Activated CD8-positive, alpha-beta T cell treated with anti-CD3 and anti-CD28 coated beads for 36 hours (primary cell): Measurements from ENCODE around the gene CD22. TPM values are rescaled to one million over a fixed set of nuclear protein-coding genes. Genes with fewer than 3 reads are reported as not detected.

Experiments
- ATAC-seq: fragments of 200-7000 bp; cut with Tn5 transposase; one replicate; pipeline ENCODE4 v1.10.0; 2021; ENCODE audit warnings: mild to moderate bottlenecking, moderate library complexity
- CTCF ChIA-PET: fragments of 350-600 bp; sonication (Branson Sonifier 250); formaldehyde crosslinking; loops from one replicate; lab custom pipeline; 2021; ENCODE audit warnings: antibody characterized with exemption; lab: Charles Lee
- POLR2A ChIA-PET: fragments of 350-600 bp; sonication (Branson Sonifier 250); formaldehyde crosslinking; loops from one replicate; lab custom pipeline; 2021; ENCODE audit warnings: antibody characterized with exemption; lab: Charles Lee
- DNase-seq: peaks from one replicate; pipeline ENCODE4 v3.0.0-alpha.2; 2020
- H3K27ac Mint-ChIP-seq: one replicate; pipeline ENCODE4 v1.8.0; 2021; ENCODE audit warnings: mild to moderate bottlenecking, mixed read lengths
- H3K27me3 Mint-ChIP-seq: one replicate; pipeline ENCODE4 v1.8.0; 2021; ENCODE audit warnings: mixed read lengths
- H3K36me3 Mint-ChIP-seq: one replicate; pipeline ENCODE4 v1.8.0; 2021; ENCODE audit warnings: low read depth, mixed read lengths
- H3K4me1 Mint-ChIP-seq: one replicate; pipeline ENCODE4 v1.8.0; 2021; ENCODE audit warnings: low read depth, mixed read lengths
- H3K4me3 Mint-ChIP-seq: one replicate; pipeline ENCODE4 v1.8.0; 2021; ENCODE audit warnings: mild to moderate bottlenecking, moderate library complexity, mixed read lengths
- H3K9me3 Mint-ChIP-seq: one replicate; pipeline ENCODE4 v1.8.0; 2021; ENCODE audit warnings: mixed read lengths
- CTCF ChIP-seq: fragments of 200-600 bp; IDR thresholded peaks from one replicate; pipeline ENCODE4 v1.8.0; 2022; ENCODE audit warnings: antibody characterized with exemption, mild to moderate bottlenecking
- intact Hi-C: fragments of 100-400 bp; cut with micrococcal nuclease; formaldehyde crosslinking; loops from one replicate; pipeline ENCODE4 v1.10.0; 2022
- total RNA-seq, 2 experiments: library from RNA; stranded (reverse); gene quantifications; one replicate each; pipeline ENCODE4 v1.2.3, GENCODE V29; 2021

Gene CD22
- total RNA-seq, 2 experiments from 2014 or later: 2.3 to 2.8 TPM

- H3K27ac Mint-ChIP-seq: no peak overlapping the region
- intact Hi-C loops: no loop called here
- H3K4me1 Mint-ChIP-seq: peaks cover 10% of the 10 kb centered on the region
- H3K27me3 Mint-ChIP-seq: peaks cover 8% of the 10 kb centered on the region
- ATAC-seq (no peak), DNase-seq (no peak)
- no peaks in the 10 kb centered on the region for H3K36me3 Mint-ChIP-seq
- ChIA-PET POLR2A (no interaction called here), CTCF (no interaction called here)
- no peak overlapping the region for H3K4me3 Mint-ChIP-seq
- peaks cover 2% of the 10 kb centered on the region for H3K9me3 Mint-ChIP-seq
- no peak for TF ChIP-seq CTCF
Observed at GRCh38 chr19:35321291-35321690, 7.7 kb upstream of the CD22 start.

GRCh38 chr19:35322014-35322413 is 7.0 kb upstream of the CD22 start:
- no peak for TF ChIP-seq CTCF
- no peaks in the 10 kb centered on the region for H3K36me3 Mint-ChIP-seq
- intact Hi-C loops: no loop called here
- H3K9me3 Mint-ChIP-seq: peaks cover 2% of the 10 kb centered on the region
- H3K4me1 Mint-ChIP-seq: peaks cover 10% of the 10 kb centered on the region
- peaks cover 8% of the 10 kb centered on the region for H3K27me3 Mint-ChIP-seq
- DNase-seq: no peak
- POLR2A ChIA-PET: no interaction called here
- CTCF ChIA-PET: no interaction called here
- H3K27ac Mint-ChIP-seq: no peak overlapping the region
- ATAC-seq: no peak
- H3K4me3 Mint-ChIP-seq: no peak overlapping the region

- ChIA-PET CTCF (no interaction called here), POLR2A (no interaction called here)
- Mint-ChIP-seq H3K4me3 (no peak overlapping the region), H3K36me3 (no peaks in the 10 kb centered on the region), H3K27ac (no peak overlapping the region), H3K9me3 (no peaks in the 10 kb centered on the region), H3K27me3 (peaks cover 12% of the 10 kb centered on the region), H3K4me1 (peaks cover 9% of the 10 kb centered on the region)
- no peak for DNase-seq
- TF ChIP-seq CTCF: no peak
- ATAC-seq: no peak
- intact Hi-C loops: no loop called here
Observed at GRCh38 chr19:35327642-35328041, 1.3 kb upstream of the CD22 start.

- Mint-ChIP-seq H3K27ac (no peak overlapping the region), H3K4me1 (peaks cover 18% of the 10 kb centered on the region), H3K4me3 (peak overlapping the region; percentile 22), H3K9me3 (no peaks in the 10 kb centered on the region), H3K27me3 (peaks cover 17% of the 10 kb centered on the region), H3K36me3 (no peaks in the 10 kb centered on the region)
- ChIA-PET POLR2A (interaction anchor here (0.9 kb wide), 1 partner anchor 49 kb away, joined by 5 read pairs; no protein-coding TSS in a partner anchor), CTCF (no interaction called here)
- intact Hi-C loops: no loop called here
- ATAC-seq (no peak), DNase-seq (no peak)
- TF ChIP-seq CTCF: no peak
Observed at GRCh38 chr19:35329323-35329722, 336 bp downstream of the CD22 start.

- ChIA-PET POLR2A (interaction anchor here (0.6 kb wide), 1 partner anchor 143 kb away, joined by 3 read pairs; no protein-coding TSS in a partner anchor), CTCF (no interaction called here)
- intact Hi-C loops: no loop called here
- no peak for DNase-seq
- no peak for TF ChIP-seq CTCF
- Mint-ChIP-seq H3K4me1 (peaks cover 18% of the 10 kb centered on the region), H3K27ac (no peak overlapping the region), H3K27me3 (peaks cover 17% of the 10 kb centered on the region), H3K9me3 (no peaks in the 10 kb centered on the region), H3K4me3 (no peak overlapping the region), H3K36me3 (no peaks in the 10 kb centered on the region)
- ATAC-seq: no peak
Observed at GRCh38 chr19:35330475-35330874, 1.5 kb downstream of the CD22 start.
